OCI-LY3 (cell line): Measurements from ENCODE around the gene CNTNAP4.

ENCODE experiments used
- H2AFZ ChIP-seq: fragments of 200-600, 300-600 bp; shearing (Covaris generic); 2 replicates; pipeline ENCODE4 v1.6.0; 2014; ENCODE audit warnings: antibody characterized with exemption, low read depth, low read length
- H3K27ac ChIP-seq: fragments of 200-600, 300-600 bp; sonication (generic); 2 replicates; pipeline ENCODE4 v1.5.1; 2014; ENCODE audit warnings: mild to moderate bottlenecking, low read length, moderate library complexity, mixed read lengths
- H3K27me3 ChIP-seq: fragments of 200-600, 300-600 bp; sonication (generic); 2 replicates; pipeline ENCODE4 v1.6.1; 2014; ENCODE audit warnings: low read depth, low read length, mixed read lengths
- H3K36me3 ChIP-seq: fragments of 200-600, 300-600 bp; sonication (generic); replicated peaks from 2 replicates; pipeline ENCODE3; 2014; ENCODE audit warnings: low read depth, low read length, mixed read lengths
- H3K4me1 ChIP-seq: fragments of 300-600, 200-600 bp; sonication (generic); 2 replicates; pipeline ENCODE4 v1.6.1; 2014; ENCODE audit warnings: low read length, mixed read lengths
- H3K4me2 ChIP-seq: fragments of 200-600, 300-600 bp; sonication (generic); 2 replicates; pipeline ENCODE4 v1.6.1; 2014; ENCODE audit warnings: low read length, mixed read lengths
- H3K4me3 ChIP-seq: fragments of 300-600, 200-600 bp; sonication (generic); 2 replicates; pipeline ENCODE4 v1.5.1; 2014; ENCODE audit warnings: antibody characterized with exemption, mild to moderate bottlenecking, low read length, moderate library complexity
- H3K79me2 ChIP-seq: fragments of 300-600, 200-600 bp; shearing (Covaris generic); 2 replicates; pipeline ENCODE4 v1.6.1; 2014; ENCODE audit warnings: mild to moderate bottlenecking, low read length, mixed read lengths
- H3K9ac ChIP-seq: fragments of 300-600, 200-600 bp; shearing (Covaris generic); 2 replicates; pipeline ENCODE4 v1.6.0; 2014; ENCODE audit warnings: mild to moderate bottlenecking, low read length, moderate library complexity
- H3K9me3 ChIP-seq: fragments of 200-600, 300-600 bp; shearing (Covaris generic); 2 replicates; pipeline ENCODE4 v1.6.1; 2014; ENCODE audit warnings: low read length, mixed read lengths; ENCODE audit not compliant: insufficient read depth
- H4K20me1 ChIP-seq: fragments of 200-600, 300-600 bp; sonication (generic); 2 replicates; pipeline ENCODE4 v1.6.1; 2016; ENCODE audit warnings: low read length, mixed read lengths; ENCODE audit not compliant: insufficient read depth
- EZH2phosphoT487 ChIP-seq: fragments of 200-600 bp; shearing (Covaris generic); IDR thresholded peaks from 2 replicates; pipeline ENCODE4 v1.6.1; 2018; ENCODE audit warnings: antibody characterized with exemption, mixed run types, low read depth
- TF ChIP-seq, protein P1 (sequence below): fragments of 200-600, 300-600 bp; sonication (generic); IDR thresholded peaks from 2 replicates; pipeline ENCODE4 v1.5.1; 2014; ENCODE audit warnings: antibody characterized with exemption, low read length, low read depth

The CNTNAP4 gene

DNA sequence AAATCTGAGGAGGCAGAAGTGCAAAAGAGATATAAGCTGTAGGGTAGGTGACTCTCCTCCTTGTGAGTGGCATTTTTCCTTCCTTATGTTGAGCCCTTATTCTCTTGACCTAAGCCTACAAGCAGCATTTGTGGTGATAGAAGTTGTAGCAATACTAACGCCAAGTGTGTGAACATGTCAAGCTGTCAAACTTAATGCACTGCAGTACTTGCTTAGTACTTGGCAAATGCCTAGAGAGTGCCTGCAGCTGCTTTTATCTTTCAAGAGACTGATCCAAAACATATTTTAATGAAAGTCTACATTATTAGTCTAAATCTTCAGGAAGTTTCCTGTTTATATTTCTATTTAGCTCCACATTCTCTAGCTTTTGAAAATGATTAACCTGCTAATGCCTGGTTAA, 83.2 kb downstream of the CNTNAP4 start:
- H3K4me2 ChIP-seq = no peak overlapping the region
- no peaks in the 10 kb centered on the region for H4K20me1 ChIP-seq
- no peak overlapping the region for H3K4me3 ChIP-seq
- H3K9me3 ChIP-seq = no peaks in the 10 kb centered on the region
- no peak overlapping the region for H2AFZ ChIP-seq
- H3K79me2 ChIP-seq = no peaks in the 10 kb centered on the region
- no peak for TF ChIP-seq EZH2phosphoT487
- TF ChIP-seq, protein P1, sequence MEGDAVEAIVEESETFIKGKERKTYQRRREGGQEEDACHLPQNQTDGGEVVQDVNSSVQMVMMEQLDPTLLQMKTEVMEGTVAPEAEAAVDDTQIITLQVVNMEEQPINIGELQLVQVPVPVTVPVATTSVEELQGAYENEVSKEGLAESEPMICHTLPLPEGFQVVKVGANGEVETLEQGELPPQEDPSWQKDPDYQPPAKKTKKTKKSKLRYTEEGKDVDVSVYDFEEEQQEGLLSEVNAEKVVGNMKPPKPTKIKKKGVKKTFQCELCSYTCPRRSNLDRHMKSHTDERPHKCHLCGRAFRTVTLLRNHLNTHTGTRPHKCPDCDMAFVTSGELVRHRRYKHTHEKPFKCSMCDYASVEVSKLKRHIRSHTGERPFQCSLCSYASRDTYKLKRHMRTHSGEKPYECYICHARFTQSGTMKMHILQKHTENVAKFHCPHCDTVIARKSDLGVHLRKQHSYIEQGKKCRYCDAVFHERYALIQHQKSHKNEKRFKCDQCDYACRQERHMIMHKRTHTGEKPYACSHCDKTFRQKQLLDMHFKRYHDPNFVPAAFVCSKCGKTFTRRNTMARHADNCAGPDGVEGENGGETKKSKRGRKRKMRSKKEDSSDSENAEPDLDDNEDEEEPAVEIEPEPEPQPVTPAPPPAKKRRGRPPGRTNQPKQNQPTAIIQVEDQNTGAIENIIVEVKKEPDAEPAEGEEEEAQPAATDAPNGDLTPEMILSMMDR = no peak
- no peaks in the 10 kb centered on the region for H3K27me3 ChIP-seq
- no peak overlapping the region for H3K9ac ChIP-seq
- no peaks in the 10 kb centered on the region for H3K4me1 ChIP-seq
- no peaks in the 10 kb centered on the region for H3K36me3 ChIP-seq
- H3K27ac ChIP-seq = no peak overlapping the region

DNA sequence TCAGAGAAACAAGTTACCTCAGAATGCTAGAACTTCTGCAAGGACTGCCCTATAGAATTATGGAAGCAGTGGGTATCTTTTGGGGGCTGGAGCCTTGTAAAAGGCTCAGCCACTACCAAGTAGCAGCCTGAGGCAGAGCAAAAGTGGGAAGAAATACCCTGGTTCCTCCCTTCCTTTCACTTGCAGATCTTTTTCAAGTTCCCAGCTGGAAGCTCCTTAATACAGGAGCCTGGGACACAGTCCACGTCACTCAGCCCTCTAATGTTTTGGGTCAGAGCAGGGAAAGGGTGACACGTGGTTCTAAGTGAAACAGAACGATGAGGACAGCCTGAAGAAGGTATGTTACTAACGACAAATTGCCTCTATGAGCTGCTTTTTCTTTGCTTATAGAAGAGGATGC, 93.1 kb downstream of the CNTNAP4 start:
- Histone ChIP-seq H3K4me2 (no peak overlapping the region), H3K79me2 (no peaks in the 10 kb centered on the region), H3K4me1 (no peaks in the 10 kb centered on the region), H3K27ac (no peak overlapping the region), H4K20me1 (no peaks in the 10 kb centered on the region), H3K27me3 (no peaks in the 10 kb centered on the region), H3K36me3 (no peaks in the 10 kb centered on the region), H3K9me3 (no peaks in the 10 kb centered on the region), H2AFZ (no peak overlapping the region), H3K9ac (no peak overlapping the region), H3K4me3 (no peak overlapping the region)
- TF ChIP-seq, protein P1 = no peak
- TF ChIP-seq EZH2phosphoT487 = no peak

DNA sequence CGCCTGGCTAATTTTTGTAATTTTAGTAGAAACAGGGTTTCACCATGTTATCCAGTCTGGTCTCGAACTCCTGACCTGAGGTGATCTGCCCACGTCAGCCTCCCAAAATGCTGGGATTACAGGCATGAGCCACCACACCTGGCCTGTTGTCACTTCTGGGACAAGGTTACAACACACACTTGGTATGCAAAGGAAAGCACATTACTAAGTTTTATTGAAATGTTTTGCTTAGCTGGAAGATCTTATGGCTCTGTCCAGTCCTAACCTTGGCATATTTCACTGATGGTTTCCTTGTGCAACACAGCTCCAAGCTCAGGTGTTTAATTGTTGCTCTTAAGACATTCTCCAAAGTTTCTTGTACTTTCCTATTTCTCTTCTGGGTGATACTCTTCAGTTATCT, 94.2 kb downstream of the CNTNAP4 start:
- H2AFZ ChIP-seq = no peak overlapping the region
- H3K27ac ChIP-seq = no peak overlapping the region
- no peak overlapping the region for H3K4me3 ChIP-seq
- no peaks in the 10 kb centered on the region for H3K79me2 ChIP-seq
- no peaks in the 10 kb centered on the region for H3K4me1 ChIP-seq
- no peak overlapping the region for H3K4me2 ChIP-seq
- no peaks in the 10 kb centered on the region; the same call in 1 of the 2 replicates for H4K20me1 ChIP-seq
- H3K9ac ChIP-seq = no peak overlapping the region
- TF ChIP-seq, protein P1 = no peak
- no peak for TF ChIP-seq EZH2phosphoT487
- H3K9me3 ChIP-seq = no peaks in the 10 kb centered on the region
- H3K36me3 ChIP-seq = no peaks in the 10 kb centered on the region
- no peaks in the 10 kb centered on the region for H3K27me3 ChIP-seq

DNA sequence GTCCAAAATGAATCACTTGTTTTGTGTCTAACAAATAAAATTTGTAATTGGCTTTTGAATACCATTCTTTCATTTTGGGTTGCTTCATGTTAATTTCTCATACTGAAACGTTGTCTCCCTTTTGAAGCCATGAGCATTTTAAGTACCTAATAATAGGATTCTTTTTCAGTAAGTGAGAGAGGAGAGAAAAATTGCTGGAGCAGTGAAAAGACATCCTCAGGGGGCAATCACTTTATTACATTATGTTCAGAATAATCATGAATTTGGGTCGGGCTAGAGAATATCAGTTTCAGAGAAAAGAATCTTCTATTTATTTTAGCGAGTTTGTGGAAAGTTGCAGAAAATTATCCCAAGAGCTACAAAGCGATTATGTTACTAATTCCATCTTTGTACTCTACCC, 96.8 kb downstream of the CNTNAP4 start:
- no peaks in the 10 kb centered on the region for H3K4me1 ChIP-seq
- H3K79me2 ChIP-seq = no peaks in the 10 kb centered on the region
- no peak overlapping the region for H3K4me2 ChIP-seq
- H4K20me1 ChIP-seq = no peaks in the 10 kb centered on the region; the same call in 1 of the 2 replicates
- H3K27me3 ChIP-seq = no peaks in the 10 kb centered on the region
- no peak overlapping the region for H3K27ac ChIP-seq
- no peak for TF ChIP-seq EZH2phosphoT487
- TF ChIP-seq, protein P1 = no peak
- no peaks in the 10 kb centered on the region for H3K36me3 ChIP-seq
- H3K9me3 ChIP-seq = no peaks in the 10 kb centered on the region
- H2AFZ ChIP-seq = no peak overlapping the region
- no peak overlapping the region for H3K9ac ChIP-seq
- no peak overlapping the region for H3K4me3 ChIP-seq
